Peyer's patch (tissue), 4 donors: Measurements from ENCODE around the gene CERS2.

ENCODE experiments used
- POLR2A ChIP-seq, 2 donors: fragments of 450-650 bp; IDR thresholded peaks; one replicate each; pipeline ENCODE4 v1.5.1; 2017; ENCODE audit warnings: antibody characterized with exemption in 2 of 2, mild to moderate bottlenecking in 2 of 2, moderate library complexity in 2 of 2
- TF ChIP-seq, protein P1 (sequence below), 6 experiments: fragments of 450-650 bp in 4 of 6; fragments of 200-600 bp in 2 of 6; sonication (generic) in 1 of 6; IDR thresholded peaks; one replicate each; pipeline ENCODE4 v1.5.1; 2017 to 2019; ENCODE audit warnings: antibody characterized with exemption in 6 of 6, mild to moderate bottlenecking in 3 of 6, moderate library complexity in 1 of 6

- TF ChIP-seq, protein P1, sequence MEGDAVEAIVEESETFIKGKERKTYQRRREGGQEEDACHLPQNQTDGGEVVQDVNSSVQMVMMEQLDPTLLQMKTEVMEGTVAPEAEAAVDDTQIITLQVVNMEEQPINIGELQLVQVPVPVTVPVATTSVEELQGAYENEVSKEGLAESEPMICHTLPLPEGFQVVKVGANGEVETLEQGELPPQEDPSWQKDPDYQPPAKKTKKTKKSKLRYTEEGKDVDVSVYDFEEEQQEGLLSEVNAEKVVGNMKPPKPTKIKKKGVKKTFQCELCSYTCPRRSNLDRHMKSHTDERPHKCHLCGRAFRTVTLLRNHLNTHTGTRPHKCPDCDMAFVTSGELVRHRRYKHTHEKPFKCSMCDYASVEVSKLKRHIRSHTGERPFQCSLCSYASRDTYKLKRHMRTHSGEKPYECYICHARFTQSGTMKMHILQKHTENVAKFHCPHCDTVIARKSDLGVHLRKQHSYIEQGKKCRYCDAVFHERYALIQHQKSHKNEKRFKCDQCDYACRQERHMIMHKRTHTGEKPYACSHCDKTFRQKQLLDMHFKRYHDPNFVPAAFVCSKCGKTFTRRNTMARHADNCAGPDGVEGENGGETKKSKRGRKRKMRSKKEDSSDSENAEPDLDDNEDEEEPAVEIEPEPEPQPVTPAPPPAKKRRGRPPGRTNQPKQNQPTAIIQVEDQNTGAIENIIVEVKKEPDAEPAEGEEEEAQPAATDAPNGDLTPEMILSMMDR (IDR thresholded peaks at IDR 0.05), result no peak
- TF ChIP-seq POLR2A (IDR thresholded peaks at IDR 0.05), result no peak
These were observed 23.3 kb upstream of the CERS2 start for GRCh38 chr1:150997949-150998348.
